ENCODE results near the gene PGM2L1.

DNA sequence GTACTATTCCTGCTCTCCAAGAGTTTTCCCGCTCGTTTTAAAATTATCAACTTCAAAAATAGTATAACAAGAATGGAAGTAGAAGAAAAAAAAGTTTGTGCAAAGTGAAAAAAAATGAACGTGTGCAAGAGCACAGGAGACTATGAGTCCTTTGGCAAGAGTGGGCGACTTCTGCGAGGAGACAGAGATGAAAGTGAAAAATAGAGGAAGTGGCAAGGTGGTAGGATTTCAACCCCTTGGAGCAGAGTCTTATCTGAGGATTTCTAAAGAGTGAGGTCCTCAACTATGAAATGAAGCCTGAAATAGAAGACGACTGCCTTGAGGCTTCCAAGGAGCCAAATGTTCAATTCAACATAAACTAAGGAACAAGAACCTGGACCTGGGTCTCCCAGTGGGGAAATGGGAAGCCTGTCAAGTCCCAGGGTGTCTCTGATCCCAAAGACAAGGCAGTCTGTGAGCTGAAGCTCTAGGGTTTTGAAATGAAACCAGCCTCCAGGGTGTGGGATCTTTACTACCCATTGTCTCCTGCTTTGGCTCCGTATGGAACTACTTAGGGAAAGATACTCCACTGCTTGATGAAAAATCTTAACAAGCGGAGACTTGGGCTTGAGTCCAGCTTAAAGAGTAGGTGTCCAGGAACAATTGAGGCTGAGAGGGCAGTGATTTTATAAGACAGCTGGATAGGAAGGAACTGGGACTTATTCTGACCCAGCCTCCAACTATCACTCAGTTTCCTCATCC, 91.6 kb downstream of the PGM2L1 start:
- TF ChIP-seq, protein P1, sequence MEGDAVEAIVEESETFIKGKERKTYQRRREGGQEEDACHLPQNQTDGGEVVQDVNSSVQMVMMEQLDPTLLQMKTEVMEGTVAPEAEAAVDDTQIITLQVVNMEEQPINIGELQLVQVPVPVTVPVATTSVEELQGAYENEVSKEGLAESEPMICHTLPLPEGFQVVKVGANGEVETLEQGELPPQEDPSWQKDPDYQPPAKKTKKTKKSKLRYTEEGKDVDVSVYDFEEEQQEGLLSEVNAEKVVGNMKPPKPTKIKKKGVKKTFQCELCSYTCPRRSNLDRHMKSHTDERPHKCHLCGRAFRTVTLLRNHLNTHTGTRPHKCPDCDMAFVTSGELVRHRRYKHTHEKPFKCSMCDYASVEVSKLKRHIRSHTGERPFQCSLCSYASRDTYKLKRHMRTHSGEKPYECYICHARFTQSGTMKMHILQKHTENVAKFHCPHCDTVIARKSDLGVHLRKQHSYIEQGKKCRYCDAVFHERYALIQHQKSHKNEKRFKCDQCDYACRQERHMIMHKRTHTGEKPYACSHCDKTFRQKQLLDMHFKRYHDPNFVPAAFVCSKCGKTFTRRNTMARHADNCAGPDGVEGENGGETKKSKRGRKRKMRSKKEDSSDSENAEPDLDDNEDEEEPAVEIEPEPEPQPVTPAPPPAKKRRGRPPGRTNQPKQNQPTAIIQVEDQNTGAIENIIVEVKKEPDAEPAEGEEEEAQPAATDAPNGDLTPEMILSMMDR (IDR thresholded peaks at IDR 0.05; ENCODE audit: low read depth, low read length), result no peak
- no peak for TF ChIP-seq POLR2A (IDR thresholded peaks at IDR 0.05; ENCODE audit: extremely low read depth, insufficient read length)

All from NB4 (cell line).